ENCODE data around the gene TFAP2E.

DNA sequence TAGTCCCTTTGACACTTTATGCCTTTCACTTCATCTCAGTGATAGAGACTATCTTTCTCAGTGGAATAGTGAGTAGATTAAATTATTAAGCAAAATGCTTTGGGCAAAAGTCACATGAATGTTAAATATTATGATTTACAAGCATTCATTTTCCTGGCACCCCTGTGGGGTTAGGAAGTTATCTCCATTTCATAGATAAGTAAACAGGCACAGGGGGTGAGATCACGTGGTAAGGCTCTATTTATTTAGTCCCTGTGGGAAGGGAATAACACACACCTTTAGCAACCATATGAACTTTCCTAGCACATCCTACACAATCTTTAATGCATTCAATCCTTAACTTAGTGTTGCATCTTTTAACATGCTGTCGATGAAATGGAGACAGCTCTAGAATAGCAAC lies 55.9 kb downstream of the TFAP2E start:
- TF ChIP-seq, protein P1, sequence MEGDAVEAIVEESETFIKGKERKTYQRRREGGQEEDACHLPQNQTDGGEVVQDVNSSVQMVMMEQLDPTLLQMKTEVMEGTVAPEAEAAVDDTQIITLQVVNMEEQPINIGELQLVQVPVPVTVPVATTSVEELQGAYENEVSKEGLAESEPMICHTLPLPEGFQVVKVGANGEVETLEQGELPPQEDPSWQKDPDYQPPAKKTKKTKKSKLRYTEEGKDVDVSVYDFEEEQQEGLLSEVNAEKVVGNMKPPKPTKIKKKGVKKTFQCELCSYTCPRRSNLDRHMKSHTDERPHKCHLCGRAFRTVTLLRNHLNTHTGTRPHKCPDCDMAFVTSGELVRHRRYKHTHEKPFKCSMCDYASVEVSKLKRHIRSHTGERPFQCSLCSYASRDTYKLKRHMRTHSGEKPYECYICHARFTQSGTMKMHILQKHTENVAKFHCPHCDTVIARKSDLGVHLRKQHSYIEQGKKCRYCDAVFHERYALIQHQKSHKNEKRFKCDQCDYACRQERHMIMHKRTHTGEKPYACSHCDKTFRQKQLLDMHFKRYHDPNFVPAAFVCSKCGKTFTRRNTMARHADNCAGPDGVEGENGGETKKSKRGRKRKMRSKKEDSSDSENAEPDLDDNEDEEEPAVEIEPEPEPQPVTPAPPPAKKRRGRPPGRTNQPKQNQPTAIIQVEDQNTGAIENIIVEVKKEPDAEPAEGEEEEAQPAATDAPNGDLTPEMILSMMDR (IDR thresholded peaks at IDR 0.05; ENCODE audit: insufficient read depth, low read depth, low read length): no peak
- TF ChIP-seq EZH2 (IDR thresholded peaks at IDR 0.05; ENCODE audit: insufficient read depth, low read length): no peak
